Activated T-cell treated with anti-CD3 and anti-CD28 coated beads for 4 hours (primary cell): ENCODE results near the gene TUBB.
"Not testable (repeated sequence)": the region's sequence is repeated elsewhere in the genome, so short reads cannot be mapped to it uniquely, and the experiment has no call there.

Experiments
- DNase-seq: peaks from one replicate; pipeline ENCODE4 v3.0.0-alpha.2; 2020

TUBB gene

GRCh38 chr6:30719356-30719755 lies 796 bp upstream of the TUBB start:
- DNase-seq = no peak

- DNase-seq = peak; percentile 51
Observed at GRCh38 chr6:30720738-30721197, 616 bp downstream of the TUBB start.

- peak; percentile 97 for DNase-seq
Observed at GRCh38 chr6:30721198-30722024, 1.3 kb downstream of the TUBB start.

GRCh38 chr6:30722025-30722279 lies 1.8 kb downstream of the TUBB start:
- not testable (repeated sequence) for DNase-seq

GRCh38 chr6:30722280-30723112 lies 2.3 kb downstream of the TUBB start:
- DNase-seq = peak; percentile 87

GRCh38 chr6:30723159-30723842 lies 3.1 kb downstream of the TUBB start:
- not testable (repeated sequence) for DNase-seq

GRCh38 chr6:30723843-30724741 lies 3.9 kb downstream of the TUBB start:
- not testable (repeated sequence) for DNase-seq

GRCh38 chr6:30724906-30725667 lies 4.9 kb downstream of the TUBB start:
- no peak for DNase-seq

- DNase-seq = no peak
Observed at GRCh38 chr6:30725713-30726505, 5.8 kb downstream of the TUBB start.

GRCh38 chr6:30726506-30727413 lies 6.6 kb downstream of the TUBB start:
- no peak for DNase-seq

- no peak for DNase-seq
Observed at GRCh38 chr6:30727920-30728553, 7.9 kb downstream of the TUBB start.

- DNase-seq = peak; percentile 75
Observed at GRCh38 chr6:30730601-30731435, 10.7 kb downstream of the TUBB start.

- DNase-seq = no peak
Observed at GRCh38 chr6:30732237-30732943, 12.2 kb downstream of the TUBB start.

GRCh38 chr6:30735668-30736314 lies 15.6 kb downstream of the TUBB start:
- no peak for DNase-seq

- DNase-seq = no peak
Observed at GRCh38 chr6:30738532-30738931, 18.4 kb downstream of the TUBB start.

- DNase-seq = no peak
Observed at GRCh38 chr6:30740540-30740870, 20.4 kb downstream of the TUBB start.
